Trophoblast cell (in vitro differentiated cells and primary cell): ENCODE data around the gene EYA2.

ENCODE experiments used
- DNase-seq, 2 donors: peaks; one replicate each; pipeline ENCODE4 v3.0.0-alpha.2; 2016
- H2AFZ ChIP-seq: 2 replicates; pipeline ENCODE4 v1.6.1; 2013; ENCODE audit warnings: low read length, moderate library complexity, mild to moderate bottlenecking; ENCODE audit not compliant: insufficient read depth, poor library complexity
- H2AK5ac ChIP-seq: 2 replicates; pipeline ENCODE4 v1.6.1; 2013; ENCODE audit warnings: mild to moderate bottlenecking, low read length
- H2BK120ac ChIP-seq: 2 replicates; pipeline ENCODE4 v1.6.1; 2013; ENCODE audit warnings: low read length, mild to moderate bottlenecking, moderate library complexity; ENCODE audit not compliant: insufficient read depth, poor library complexity
- H2BK12ac ChIP-seq: 2 replicates; pipeline ENCODE4 v1.6.1; 2013; ENCODE audit warnings: mild to moderate bottlenecking, low read length, moderate library complexity
- H2BK5ac ChIP-seq: 2 replicates; pipeline ENCODE4 v1.6.1; 2013; ENCODE audit warnings: low read length, low read depth, moderate library complexity, mild to moderate bottlenecking; ENCODE audit not compliant: poor library complexity
- H3K14ac ChIP-seq: 2 replicates; pipeline ENCODE4 v1.6.1; 2013; ENCODE audit warnings: mild to moderate bottlenecking, low read length
- H3K18ac ChIP-seq: 2 replicates; pipeline ENCODE4 v1.6.1; 2013; ENCODE audit warnings: mild to moderate bottlenecking, low read length
- H3K23ac ChIP-seq: 2 replicates; pipeline ENCODE4 v1.6.1; 2013; ENCODE audit warnings: low read length
- H3K27ac ChIP-seq: 2 replicates; pipeline ENCODE4 v1.5.1; 2013; ENCODE audit warnings: low read depth, mild to moderate bottlenecking, inconsistent platforms, low read length, moderate library complexity
- H3K27me3 ChIP-seq: 2 replicates; pipeline ENCODE4 v1.6.1; 2013; ENCODE audit warnings: inconsistent platforms, mild to moderate bottlenecking, low read length, moderate library complexity; ENCODE audit not compliant: insufficient read depth
- H3K36me3 ChIP-seq, 2 experiments: 1 replicate in 1 of 2; 2 replicates in 1 of 2; pipeline ENCODE4 v1.6.1; 2013; ENCODE audit warnings: low read length in 2 of 2, mild to moderate bottlenecking in 2 of 2, moderate library complexity in 1 of 2; ENCODE audit not compliant: insufficient read depth in 2 of 2, control insufficient read depth in 1 of 2
- H3K4ac ChIP-seq: 2 replicates; pipeline ENCODE4 v1.6.1; 2013; ENCODE audit warnings: low read depth, mild to moderate bottlenecking, low read length, moderate library complexity
- H3K4me1 ChIP-seq, 2 experiments: 1 replicate in 1 of 2; 2 replicates in 1 of 2; pipeline ENCODE4 v1.6.1; 2013; ENCODE audit warnings: low read length in 2 of 2, mild to moderate bottlenecking in 2 of 2, moderate library complexity in 1 of 2; ENCODE audit not compliant: insufficient read depth in 2 of 2, control insufficient read depth in 1 of 2
- H3K4me2 ChIP-seq: 2 replicates; pipeline ENCODE4 v1.6.1; 2013; ENCODE audit warnings: inconsistent platforms, mild to moderate bottlenecking, low read length, moderate library complexity
- H3K4me3 ChIP-seq: 2 replicates; pipeline ENCODE4 v1.5.1; 2013; ENCODE audit warnings: mild to moderate bottlenecking, low read depth, low read length, inconsistent platforms
- H3K79me1 ChIP-seq: one replicate; pipeline ENCODE4 v1.6.1; 2013; ENCODE audit warnings: low read length
- H3K79me2 ChIP-seq: 2 replicates; pipeline ENCODE4 v1.6.1; 2013; ENCODE audit warnings: low read length, mild to moderate bottlenecking; ENCODE audit not compliant: control insufficient read depth, insufficient read depth, poor library complexity
- H3K9ac ChIP-seq: 2 replicates; pipeline ENCODE4 v1.6.1; 2013; ENCODE audit warnings: mild to moderate bottlenecking, low read length
- H3K9me3 ChIP-seq: 2 replicates; pipeline ENCODE4 v1.6.1; 2013; ENCODE audit warnings: low read depth, mild to moderate bottlenecking, control low read depth, inconsistent platforms, low read length; ENCODE audit not compliant: insufficient read depth
- H4K12ac ChIP-seq: 2 replicates; pipeline ENCODE4 v1.6.1; 2013; ENCODE audit warnings: low read depth, mild to moderate bottlenecking, low read length, moderate library complexity
- H4K8ac ChIP-seq: 2 replicates; pipeline ENCODE4 v1.6.1; 2013; ENCODE audit warnings: low read depth, mild to moderate bottlenecking, low read length, moderate library complexity
- H4K91ac ChIP-seq: one replicate; pipeline ENCODE4 v1.6.1; 2013; ENCODE audit warnings: low read depth, mild to moderate bottlenecking, low read length, moderate library complexity
- WGBS: extraction: QIAGEN DNeasy Blood & Tissue Kit; methylation state at CpG from one replicate; pipeline ENCODE4 v1.1.7; 2013; ENCODE audit warnings: missing lambda C conversion rate; ENCODE audit not compliant: insufficient read length, insufficient coverage; ENCODE audit errors: extremely low coverage; 5-methylcytosine and 5-hydroxymethylcytosine counted together

EYA2 gene

DNA sequence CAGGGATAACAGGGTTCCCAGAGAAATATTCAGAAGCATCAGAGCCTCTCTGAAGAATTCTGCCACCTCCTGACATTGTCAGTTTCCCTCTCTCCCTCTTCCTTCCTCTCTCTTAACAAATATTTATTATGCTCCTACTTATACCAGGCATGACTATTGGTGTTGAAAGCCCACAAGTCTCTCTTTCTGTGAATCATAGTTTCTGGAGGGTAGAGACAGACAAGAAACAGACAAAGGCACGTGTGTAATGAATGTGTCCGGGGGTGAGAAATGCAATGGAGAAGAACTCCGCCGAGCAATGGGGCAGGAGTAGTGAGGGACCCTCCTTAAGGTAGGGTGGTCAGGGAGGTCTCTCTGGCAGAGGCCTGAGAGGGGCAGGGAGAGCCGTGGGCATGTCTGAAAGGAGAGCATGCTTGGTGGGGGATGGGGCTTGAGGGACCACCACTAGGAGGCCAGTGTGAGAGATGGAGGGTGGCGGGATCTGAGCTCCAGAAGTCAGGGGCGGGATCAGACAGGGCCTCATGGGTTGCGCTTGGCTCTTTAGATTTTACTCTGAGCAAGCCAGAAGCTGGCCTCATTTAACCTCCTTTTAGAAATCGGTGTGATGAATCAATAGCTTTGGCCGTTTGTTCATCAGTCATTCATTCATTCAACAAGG, 57.3 kb downstream of the EYA2 start:
- Histone ChIP-seq H2BK5ac (no peak overlapping the region), H3K18ac (peak overlapping the region; percentile 25), H3K4me1 (no peaks in the 10 kb centered on the region)

DNA sequence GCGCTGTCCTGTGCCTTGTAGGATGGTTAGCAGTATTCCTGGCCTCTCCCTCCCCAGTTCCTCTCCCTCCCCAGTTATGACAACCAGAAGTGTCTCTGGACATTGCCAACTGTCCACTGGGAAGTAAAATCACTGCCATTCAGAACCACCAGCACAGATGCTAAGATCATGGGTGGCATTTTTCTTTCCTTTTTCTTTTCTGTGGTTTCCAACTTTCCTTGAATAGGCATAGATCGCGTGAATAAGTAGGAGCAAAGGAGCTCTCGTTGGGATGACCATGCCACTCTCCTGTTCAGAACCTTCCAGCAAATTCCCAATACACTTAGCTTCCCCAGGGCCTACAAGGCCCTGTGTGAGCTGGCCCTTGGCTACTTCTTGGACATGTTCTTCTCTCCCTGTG, 59.0 kb downstream of the EYA2 start:
- Histone ChIP-seq H4K12ac (no peak overlapping the region), H4K91ac (no peak overlapping the region)

More for the DNA sequence above, 57.3 kb downstream of the EYA2 start:
- Histone ChIP-seq H3K36me3 (no peaks in the 10 kb centered on the region), H3K4me2 (no peak overlapping the region), H2BK12ac (no peak overlapping the region), H3K14ac (no peak overlapping the region), H3K9me3 (peaks cover 4% of the 10 kb centered on the region), H3K4me3 (no peak overlapping the region), H3K4ac (peak overlapping the region; percentile 12), H4K91ac (peak overlapping the region; percentile 4), H2AFZ (no peak overlapping the region), H3K27ac (no peak overlapping the region), H3K79me1 (no peaks in the 10 kb centered on the region), H3K23ac (no peak overlapping the region), H3K27me3 (no peaks in the 10 kb centered on the region), H2AK5ac (no peak overlapping the region), H3K9ac (no peak overlapping the region), H2BK120ac (no peak overlapping the region), H3K79me2 (no peaks in the 10 kb centered on the region), H4K12ac (no peak overlapping the region), H4K8ac (no peak overlapping the region)
- no peak for DNase-seq
- no CpG with 5 or more reads among the region's 10 CpGs for WGBS

DNA sequence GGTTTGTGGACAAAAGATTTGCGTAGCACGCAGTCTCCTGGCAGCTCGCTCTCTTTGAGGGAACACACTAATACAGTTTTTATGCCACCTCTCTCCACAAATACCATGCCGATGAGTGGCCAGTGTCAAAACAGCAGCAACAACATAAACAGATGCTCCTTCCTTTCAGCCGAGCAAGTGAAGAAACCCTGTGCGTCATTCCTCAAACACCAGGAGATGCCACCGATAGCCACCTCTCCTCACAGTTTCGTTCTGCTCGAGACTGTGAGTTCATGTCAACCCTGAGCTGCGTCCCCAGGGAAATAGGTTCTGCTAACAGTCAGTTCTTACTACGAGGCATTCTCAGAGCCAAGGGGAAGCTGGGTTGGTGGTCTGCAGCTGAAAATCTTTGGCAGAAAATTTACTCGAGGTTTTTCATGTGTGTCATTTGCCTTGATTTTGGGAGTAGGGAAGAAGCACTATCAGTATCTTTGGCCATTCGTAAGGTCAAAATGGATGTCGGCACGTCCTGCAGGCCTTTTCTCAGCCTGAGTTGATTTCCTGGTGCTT, 59.9 kb downstream of the EYA2 start:
- no peak overlapping the region for H3K4me3 ChIP-seq
- WGBS: no CpG with 5 or more reads among the region's 15 CpGs
- H3K18ac ChIP-seq: no peak overlapping the region

More for the DNA sequence above, 59.0 kb downstream of the EYA2 start:
- Histone ChIP-seq H4K8ac (no peak overlapping the region), H3K4ac (no peak overlapping the region), H3K79me2 (no peaks in the 10 kb centered on the region), H3K23ac (no peak overlapping the region), H3K4me2 (no peak overlapping the region), H3K27ac (no peak overlapping the region), H2BK5ac (no peak overlapping the region), H3K79me1 (no peaks in the 10 kb centered on the region), H3K4me1 (no peaks in the 10 kb centered on the region), H3K27me3 (no peaks in the 10 kb centered on the region), H3K14ac (no peak overlapping the region), H3K9ac (no peak overlapping the region), H3K4me3 (no peak overlapping the region), H2AK5ac (no peak overlapping the region), H3K18ac (no peak overlapping the region), H2BK12ac (no peak overlapping the region), H3K9me3 (peaks cover 4% of the 10 kb centered on the region), H3K36me3 (no peaks in the 10 kb centered on the region), H2BK120ac (no peak overlapping the region), H2AFZ (no peak overlapping the region)
- no CpG with 5 or more reads among the region's 4 CpGs for WGBS
- no peak for DNase-seq

DNA sequence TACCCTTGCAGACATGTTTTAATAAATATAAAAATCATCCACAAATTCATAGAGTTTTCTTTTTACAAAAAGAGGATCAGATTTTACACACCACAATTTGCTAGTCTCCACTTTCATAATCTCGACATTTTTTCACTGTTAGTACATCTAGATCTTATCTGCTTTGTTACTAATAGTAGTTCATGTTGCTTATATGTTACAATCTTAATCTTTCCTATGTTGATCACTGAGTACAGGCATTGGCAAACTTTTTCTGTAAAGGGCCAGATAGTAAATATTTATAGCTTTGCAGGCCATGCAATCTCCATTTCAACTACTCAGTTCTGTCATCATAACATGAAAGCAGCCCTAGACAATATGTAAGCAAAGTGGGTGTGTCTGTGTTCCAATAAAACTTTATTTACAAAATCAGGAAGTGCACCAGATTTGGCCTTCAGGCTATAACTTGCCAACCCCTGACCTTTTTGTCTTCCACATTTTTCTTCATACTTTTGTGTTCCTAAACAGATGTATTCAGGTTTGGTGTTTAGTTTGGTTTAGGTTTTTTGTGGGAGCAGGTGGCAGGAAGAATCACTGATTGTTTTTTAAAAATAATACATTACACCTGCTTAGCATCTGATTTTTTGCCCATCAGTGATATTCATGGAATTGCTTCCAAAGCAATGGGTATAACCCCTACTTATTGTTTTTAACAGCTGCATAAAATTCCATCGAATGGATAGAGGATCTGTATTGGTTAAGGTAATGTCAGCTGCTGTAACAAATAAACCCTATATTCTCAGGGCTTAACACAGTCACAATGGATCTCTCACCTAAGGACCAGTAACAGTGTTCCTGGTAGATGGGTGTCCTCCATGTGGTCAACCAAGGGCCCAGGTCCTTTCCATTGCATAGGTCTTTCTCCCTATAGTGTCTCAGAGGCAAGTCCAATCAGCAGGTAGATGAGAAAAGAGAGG, 61.2 kb downstream of the EYA2 start:
- no peak overlapping the region for H2AFZ ChIP-seq
- no peaks in the 10 kb centered on the region for H3K79me2 ChIP-seq
- H3K4me3 ChIP-seq: no peak overlapping the region
- H3K23ac ChIP-seq: no peak overlapping the region
- H3K4me2 ChIP-seq: no peak overlapping the region
- no peaks in the 10 kb centered on the region for H3K4me1 ChIP-seq
- no peak overlapping the region for H4K91ac ChIP-seq
- H3K18ac ChIP-seq: no peak overlapping the region
- H3K79me1 ChIP-seq: no peaks in the 10 kb centered on the region
- no peak overlapping the region for H2AK5ac ChIP-seq
- H3K27ac ChIP-seq: no peak overlapping the region
- H4K12ac ChIP-seq: no peak overlapping the region
- no peaks in the 10 kb centered on the region for H3K36me3 ChIP-seq
- H3K27me3 ChIP-seq: no peaks in the 10 kb centered on the region
- peak in 1 of 2 donors; percentile 75 for DNase-seq
- no peak overlapping the region for H2BK12ac ChIP-seq
- WGBS: no CpG with 5 or more reads among the region's 2 CpGs
- no peak overlapping the region for H3K4ac ChIP-seq
- H3K9ac ChIP-seq: no peak overlapping the region
- H3K9me3 ChIP-seq: peaks cover 3% of the 10 kb centered on the region
- no peak overlapping the region for H3K14ac ChIP-seq
- H2BK120ac ChIP-seq: no peak overlapping the region
- no peak overlapping the region for H4K8ac ChIP-seq
- H2BK5ac ChIP-seq: no peak overlapping the region

More for the DNA sequence above, 59.9 kb downstream of the EYA2 start:
- Histone ChIP-seq H3K14ac (no peak overlapping the region), H4K8ac (no peak overlapping the region), H2AK5ac (no peak overlapping the region), H2BK5ac (no peak overlapping the region), H3K9me3 (peaks cover 4% of the 10 kb centered on the region), H3K79me2 (no peaks in the 10 kb centered on the region), H3K4me1 (no peaks in the 10 kb centered on the region), H3K9ac (peak overlapping the region; percentile 19), H3K4ac (no peak overlapping the region), H3K27me3 (no peaks in the 10 kb centered on the region), H3K27ac (no peak overlapping the region), H3K23ac (no peak overlapping the region), H4K91ac (no peak overlapping the region), H3K4me2 (no peak overlapping the region), H2BK120ac (no peak overlapping the region), H3K36me3 (no peaks in the 10 kb centered on the region), H4K12ac (no peak overlapping the region), H3K79me1 (no peaks in the 10 kb centered on the region), H2AFZ (no peak overlapping the region), H2BK12ac (no peak overlapping the region)
- DNase-seq: peak; percentile 93 to 94
